Smooth muscle cell (in vitro differentiated cells): ENCODE measurements around the gene DIS3L2. TPM values are rescaled to one million over a fixed set of nuclear protein-coding genes. Genes with fewer than 3 reads are reported as not detected.

Experiments
- DNase-seq: peaks from one replicate; lab custom pipeline; 2025; ENCODE audit not compliant: unreplicated experiment; lab: John Stamatoyannopoulos, UW
- H2AFZ ChIP-seq: fragments of 200-600 bp; sonication (generic); 2 replicates; pipeline ENCODE4 v1.6.0; 2016; ENCODE audit warnings: antibody characterized with exemption, low read depth, mild to moderate bottlenecking
- H3F3A ChIP-seq: fragments of 200-600 bp; sonication (generic); 2 replicates; pipeline ENCODE4 v1.6.0; 2017; ENCODE audit warnings: antibody characterized with exemption, low read depth
- H3K27ac ChIP-seq: fragments of 200-600 bp; sonication (generic); 2 replicates; pipeline ENCODE4 v1.5.1; 2016; ENCODE audit warnings: low read depth, mild to moderate bottlenecking
- H3K27me3 ChIP-seq: fragments of 200-600 bp; sonication (generic); 2 replicates; pipeline ENCODE4 v1.6.1; 2016; ENCODE audit warnings: low read depth, mild to moderate bottlenecking
- H3K36me3 ChIP-seq: fragments of 200-600 bp; sonication (generic); 2 replicates; pipeline ENCODE4 v1.5.1; 2016; ENCODE audit warnings: low read depth
- H3K4me1 ChIP-seq: fragments of 200-600 bp; sonication (generic); 2 replicates; pipeline ENCODE4 v1.5.1; 2016; ENCODE audit warnings: low read depth
- H3K4me2 ChIP-seq: fragments of 200-600 bp; sonication (generic); 2 replicates; pipeline ENCODE4 v1.6.0; 2016; ENCODE audit warnings: mild to moderate bottlenecking
- H3K4me3 ChIP-seq: fragments of 200-600 bp; sonication (generic); 2 replicates; pipeline ENCODE4 v1.5.1; 2016; ENCODE audit warnings: mild to moderate bottlenecking
- H3K79me2 ChIP-seq: fragments of 200-600 bp; sonication (generic); 2 replicates; pipeline ENCODE4 v1.6.0; 2016; ENCODE audit warnings: low read depth, mild to moderate bottlenecking
- H3K9ac ChIP-seq: fragments of 200-600 bp; sonication (generic); 2 replicates; pipeline ENCODE4 v1.6.0; 2016; ENCODE audit warnings: low read depth
- H3K9me3 ChIP-seq: fragments of 200-600 bp; sonication (generic); replicated peaks from 2 replicates; pipeline ENCODE4 v1.5.1; 2016; ENCODE audit warnings: low read depth
- H4K20me1 ChIP-seq: fragments of 200-600 bp; sonication (generic); 2 replicates; pipeline ENCODE4 v1.6.0; 2016; ENCODE audit warnings: low read depth
- WGBS: methylation state at CpG from one replicate; pipeline ENCODE4 v1.1.7; 2016; ENCODE audit warnings: low lambda C conversion rate; 5-methylcytosine and 5-hydroxymethylcytosine counted together
- polyA plus RNA-seq: library from polyadenylated mRNA; unstranded; fragments of >200 nt; fragmentation: Nextera tagmentation; extraction: Ambion mirVana; gene quantifications from 2 replicates; pipeline ENCODE4 v1.2.1, GENCODE V29; 2016
- total RNA-seq: library from RNA; depleted of rRNA; stranded (reverse); fragments of >200 nt; gene quantifications from 2 replicates; pipeline ENCODE4 v1.2.3, GENCODE V29; 2014
- TF ChIP-seq, protein P1 (sequence below): fragments of 200-600 bp; sonication (generic); IDR thresholded peaks from 2 replicates; pipeline ENCODE4 v1.5.1; 2017; ENCODE audit warnings: borderline replicate concordance, mild to moderate bottlenecking, antibody characterized with exemption; ENCODE audit not compliant: insufficient read depth, poor library complexity, severe bottlenecking

DIS3L2 gene
- total and polyA plus RNA-seq, 2 experiments from 2014 or later = 11.4 to 25.2 TPM

DNA sequence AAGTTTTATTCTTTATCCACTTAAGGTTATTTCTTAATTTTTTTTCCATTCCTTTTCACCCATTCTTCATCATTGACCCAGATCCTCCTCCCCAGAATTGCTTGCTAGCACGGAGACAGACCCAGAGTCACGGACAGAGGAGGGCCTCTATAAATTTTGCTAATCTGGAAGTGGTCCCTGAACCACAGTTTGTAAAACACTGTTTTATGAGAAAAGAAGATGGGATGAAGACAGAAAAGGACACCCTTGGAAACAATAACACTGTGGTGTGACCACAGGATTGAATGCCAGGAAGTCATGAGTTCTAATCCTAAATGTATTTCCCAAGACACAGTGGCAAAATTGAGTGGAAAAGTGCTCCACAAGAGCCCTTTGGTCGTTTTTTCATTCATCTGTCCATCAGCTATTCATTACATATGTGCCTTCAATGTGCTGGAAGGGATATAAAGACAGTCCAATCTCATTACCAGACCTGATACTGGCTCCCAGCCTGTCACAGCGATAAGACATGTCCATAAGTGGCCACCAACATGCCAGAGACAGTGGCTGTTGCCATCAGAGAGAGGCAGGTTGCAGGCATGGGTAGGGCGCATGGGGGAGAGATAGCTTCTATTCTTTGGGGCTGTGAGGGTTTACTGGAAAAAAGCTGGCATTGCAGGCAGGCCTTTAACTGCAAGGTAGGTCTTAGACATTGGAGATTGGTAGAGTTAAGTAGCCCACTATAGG lies 241.8 kb downstream of the DIS3L2 start:
- H3K27me3 ChIP-seq = no peaks in the 10 kb centered on the region
- H2AFZ ChIP-seq = no peak overlapping the region
- TF ChIP-seq, protein P1, sequence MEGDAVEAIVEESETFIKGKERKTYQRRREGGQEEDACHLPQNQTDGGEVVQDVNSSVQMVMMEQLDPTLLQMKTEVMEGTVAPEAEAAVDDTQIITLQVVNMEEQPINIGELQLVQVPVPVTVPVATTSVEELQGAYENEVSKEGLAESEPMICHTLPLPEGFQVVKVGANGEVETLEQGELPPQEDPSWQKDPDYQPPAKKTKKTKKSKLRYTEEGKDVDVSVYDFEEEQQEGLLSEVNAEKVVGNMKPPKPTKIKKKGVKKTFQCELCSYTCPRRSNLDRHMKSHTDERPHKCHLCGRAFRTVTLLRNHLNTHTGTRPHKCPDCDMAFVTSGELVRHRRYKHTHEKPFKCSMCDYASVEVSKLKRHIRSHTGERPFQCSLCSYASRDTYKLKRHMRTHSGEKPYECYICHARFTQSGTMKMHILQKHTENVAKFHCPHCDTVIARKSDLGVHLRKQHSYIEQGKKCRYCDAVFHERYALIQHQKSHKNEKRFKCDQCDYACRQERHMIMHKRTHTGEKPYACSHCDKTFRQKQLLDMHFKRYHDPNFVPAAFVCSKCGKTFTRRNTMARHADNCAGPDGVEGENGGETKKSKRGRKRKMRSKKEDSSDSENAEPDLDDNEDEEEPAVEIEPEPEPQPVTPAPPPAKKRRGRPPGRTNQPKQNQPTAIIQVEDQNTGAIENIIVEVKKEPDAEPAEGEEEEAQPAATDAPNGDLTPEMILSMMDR = no peak
- H3K4me2 ChIP-seq = no peak overlapping the region
- H3K9ac ChIP-seq = no peak overlapping the region
- peaks cover 10% of the 10 kb centered on the region for H4K20me1 ChIP-seq
- no peak for DNase-seq
- H3K27ac ChIP-seq = no peak overlapping the region
- H3K9me3 ChIP-seq = no peaks in the 10 kb centered on the region
- H3K4me3 ChIP-seq = no peak overlapping the region
- no peaks in the 10 kb centered on the region for H3K4me1 ChIP-seq
- H3K36me3 ChIP-seq = no peaks in the 10 kb centered on the region
- WGBS = 91% methylated on average over 5 of the region's 5 CpGs
- no peaks in the 10 kb centered on the region for H3F3A ChIP-seq
- no peaks in the 10 kb centered on the region for H3K79me2 ChIP-seq

- Histone ChIP-seq H3K4me2 (no peak overlapping the region), H3K79me2 (no peaks in the 10 kb centered on the region), H3K27me3 (no peaks in the 10 kb centered on the region), H3K27ac (no peak overlapping the region), H3K9ac (no peak overlapping the region), H4K20me1 (peaks cover 10% of the 10 kb centered on the region), H3K9me3 (no peaks in the 10 kb centered on the region), H2AFZ (no peak overlapping the region), H3K36me3 (no peaks in the 10 kb centered on the region), H3K4me3 (no peak overlapping the region), H3F3A (no peaks in the 10 kb centered on the region), H3K4me1 (no peaks in the 10 kb centered on the region)
- WGBS = 73% methylated on average over 5 of the region's 5 CpGs
- TF ChIP-seq, protein P1 = no peak
- DNase-seq = no peak
These were observed 242.4 kb downstream of the DIS3L2 start for GRCh38 chr2:232203936-232204335.

DNA sequence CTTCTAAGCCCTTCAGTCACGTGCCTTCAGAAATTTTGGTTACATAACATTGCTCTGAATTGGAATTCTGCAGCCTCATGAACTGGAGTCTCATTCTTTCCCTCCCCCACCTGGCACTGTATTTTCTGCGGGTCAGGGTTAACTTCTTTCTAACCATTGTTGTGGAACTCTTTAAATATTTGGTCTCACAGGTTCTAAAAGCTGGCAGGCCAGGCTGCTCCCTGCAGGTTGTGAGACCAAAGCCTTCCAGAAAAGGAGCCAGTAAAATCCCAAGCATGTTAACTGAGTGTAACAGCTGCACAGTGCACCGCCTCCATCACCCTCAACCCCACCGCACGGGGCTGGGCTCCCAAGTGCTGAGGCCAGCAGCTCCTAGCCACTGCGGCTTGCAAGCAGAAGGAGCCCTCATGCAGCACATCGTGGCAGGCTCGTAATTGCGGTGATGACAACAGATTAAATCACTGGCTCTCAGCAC lies 243.0 kb downstream of the DIS3L2 start:
- 31% methylated on average over 9 of the region's 9 CpGs for WGBS
- Histone ChIP-seq H3K36me3 (no peaks in the 10 kb centered on the region), H3K27ac (no peak overlapping the region), H3F3A (no peaks in the 10 kb centered on the region), H3K4me2 (no peak overlapping the region), H3K79me2 (no peaks in the 10 kb centered on the region), H3K4me3 (no peak overlapping the region), H3K4me1 (no peaks in the 10 kb centered on the region), H2AFZ (no peak overlapping the region), H3K9me3 (no peaks in the 10 kb centered on the region), H3K9ac (no peak overlapping the region), H3K27me3 (no peaks in the 10 kb centered on the region), H4K20me1 (peaks cover 10% of the 10 kb centered on the region)
- DNase-seq = no peak
- TF ChIP-seq, protein P1 = no peak

DNA sequence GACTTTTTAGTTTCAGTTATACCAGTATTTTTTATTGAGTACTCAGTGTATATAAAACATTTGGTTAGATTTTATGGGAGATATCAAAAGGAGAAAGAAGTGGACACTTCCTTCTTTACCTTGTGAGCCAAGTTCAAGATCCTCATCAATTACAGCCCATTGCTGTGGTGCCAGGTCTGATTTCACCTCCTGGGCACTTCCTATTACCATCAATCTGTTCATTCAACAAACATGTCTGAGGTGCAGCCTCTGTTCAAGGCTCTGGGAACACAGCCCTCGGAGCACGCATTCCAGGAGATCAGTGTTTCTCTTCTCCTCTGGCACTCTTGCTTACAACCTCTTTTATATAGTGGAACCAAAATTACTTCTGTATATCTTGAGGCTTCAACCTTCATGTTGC lies 245.7 kb downstream of the DIS3L2 start:
- Histone ChIP-seq H3K4me3 (no peak overlapping the region), H2AFZ (no peak overlapping the region), H3K79me2 (no peaks in the 10 kb centered on the region), H3K9ac (no peak overlapping the region), H3K36me3 (no peaks in the 10 kb centered on the region), H3K9me3 (no peaks in the 10 kb centered on the region), H4K20me1 (peaks cover 10% of the 10 kb centered on the region), H3K27ac (no peak overlapping the region), H3K4me1 (no peaks in the 10 kb centered on the region), H3K27me3 (no peaks in the 10 kb centered on the region), H3F3A (no peaks in the 10 kb centered on the region), H3K4me2 (no peak overlapping the region)
- TF ChIP-seq, protein P1 = no peak
- 93% methylated on average over 2 of the region's 2 CpGs for WGBS
- DNase-seq = no peak
